ENCODE measurements around the gene ZBTB7A. TPM values are rescaled to one million over a fixed set of nuclear protein-coding genes. Genes with fewer than 3 reads are reported as not detected.

ZBTB7A gene
- total and polyA plus RNA-seq, 2 of the 4 experiments (the other 2 are of a cell fraction): 3.2 to 10.3 TPM

- Histone ChIP-seq H3K27ac (ENCODE audit: insufficient read depth, low read length) (no peak overlapping the region), H4K5ac (ENCODE audit: low read depth, low read length) (no peak overlapping the region), H2AK5ac (ENCODE audit: low read depth, low read length) (no peak overlapping the region), H3K27me3 (ENCODE audit: control insufficient read depth, insufficient read depth, low read length) (no peaks in the 10 kb centered on the region), H3K56ac (ENCODE audit: extremely low read depth, insufficient read depth, low read length) (no peak overlapping the region), H3K4me3 (ENCODE audit: insufficient read depth, low read depth, low read length) (no peak overlapping the region), H3K36me3 (ENCODE audit: control insufficient read depth, insufficient read depth, low read length) (peaks cover 69% of the 10 kb centered on the region), H3K23ac (ENCODE audit: low read depth, low read length) (no peak overlapping the region), H2BK5ac (ENCODE audit: low read depth, low read length, poor library complexity, severe bottlenecking) (no peak overlapping the region), H3K4me1 (ENCODE audit: control insufficient read depth, insufficient read depth, low read length) (no peaks in the 10 kb centered on the region), H3K9ac (ENCODE audit: low read depth, low read length) (no peak overlapping the region), H2BK15ac (ENCODE audit: low read depth, low read length) (no peak overlapping the region), H3K14ac (replicated peaks; ENCODE audit: low read depth, low read length) (no peak overlapping the region), H4K8ac (ENCODE audit: low read depth in 2 of 2, low read length in 2 of 2) (no peak overlapping the region), H4K91ac (ENCODE audit: insufficient read depth, low read depth, low read length) (no peak overlapping the region), H3K18ac (ENCODE audit: low read depth, low read length) (no peak overlapping the region), H3K4me2 (ENCODE audit: low read depth, low read length) (no peak overlapping the region), H4K20me1 (ENCODE audit: insufficient read depth, low read length) (peaks cover 27% of the 10 kb centered on the region), H3K4ac (ENCODE audit: low read depth, low read length) (no peak overlapping the region), H3K9me3 (ENCODE audit: control insufficient read depth, insufficient read depth, low read length) (no peaks in the 10 kb centered on the region), H3K79me1 (ENCODE audit: low read depth in 1 of 2, low read length in 2 of 2) (peaks cover 12 to 21% of the 10 kb centered on the region in 2 experiments; a peak in 3 of 4 replicates), H3K9me1 (ENCODE audit: insufficient read depth, low read length) (peaks cover 14% of the 10 kb centered on the region), H2BK120ac (ENCODE audit: low read depth, low read length) (no peak overlapping the region), H2AFZ (replicated peaks; ENCODE audit: low read length, poor library complexity) (no peak overlapping the region), H2AK9ac (replicated peaks; ENCODE audit: low read depth, low read length, poor library complexity) (peak overlapping the region; percentile 16), H2BK20ac (ENCODE audit: low read depth, low read length) (no peak overlapping the region)
- no TSS peak for BruUV-seq (replicated peaks)
- dilution Hi-C loops (cut with HindIII; ENCODE audit: low sequenced_read_pairs, unreplicated experiment) (no loop called here), in situ Hi-C loops (cut with MboI; ENCODE audit: low sequenced_read_pairs) (no loop called here), intact Hi-C loops (cut with micrococcal nuclease) (no loop called here)
- ChIA-PET CTCF (no interaction called here), POLR2A (ENCODE audit: unreplicated experiment) (no interaction called here)
- 51% methylated on average over 9 of the region's 16 CpGs; no CpG with 5 or more reads in 1 of the 2 experiments for WGBS, 2 experiments (ENCODE audit: extremely low coverage in 2 of 2, insufficient read length in 1 of 2)
- no peak for ATAC-seq (ENCODE audit: low read depth)
- DNase-seq: no peak
- no peak for TF ChIP-seq MAZ (IDR thresholded peaks at IDR 0.05; ENCODE audit: borderline replicate concordance, low read depth, low read length)
Measured at GRCh38 chr19:4032436-4032835, 34.3 kb downstream of the ZBTB7A start.
